OCI-LY7 (cell line): ENCODE measurements around the gene DHX38. TPM values are rescaled to one million over a fixed set of nuclear protein-coding genes. Genes with fewer than 3 reads are reported as not detected.
"Not testable (repeated sequence)": the region's sequence is repeated elsewhere in the genome, so short reads cannot be mapped to it uniquely, and the experiment has no call there.

Source experiments
- BruUV-seq: library from RNA; stranded (reverse); fragments of 400-500 nt; replicated peaks from 2 replicates; lab custom pipeline; 2021; lab: Mats Ljungman, UMichigan
- CTCF ChIA-PET: fragments of 300-600 bp; sonication (Branson Sonifier 250); formaldehyde crosslinking; loops from one replicate; lab custom pipeline; 2022; ENCODE audit warnings: antibody characterized with exemption; ENCODE audit not compliant: unreplicated experiment; lab: Charles Lee
- POLR2A ChIA-PET: fragments of 300-600 bp; sonication (Branson Sonifier 250); formaldehyde crosslinking; loops from one replicate; lab custom pipeline; 2022; ENCODE audit warnings: antibody characterized with exemption; lab: Charles Lee
- DNase-seq: peaks from one replicate; pipeline ENCODE4 v3.0.0-alpha.2; 2015; ENCODE audit warnings: low spot score
- H2AFZ ChIP-seq: fragments of 200-600 bp; sonication (generic), shearing (Covaris generic); 2 replicates; pipeline ENCODE4 v1.6.1; 2014; ENCODE audit warnings: mild to moderate bottlenecking, antibody characterized with exemption, low read length, moderate library complexity
- H3K27ac ChIP-seq: fragments of 200-600 bp; sonication (generic); 2 replicates; pipeline ENCODE4 v1.5.1; 2014; ENCODE audit warnings: mixed run types, low read depth, mild to moderate bottlenecking, moderate library complexity, low read length, inconsistent platforms; ENCODE audit not compliant: poor library complexity, severe bottlenecking
- H3K36me3 ChIP-seq: fragments of 200-600 bp; sonication (generic); 2 replicates; pipeline ENCODE4 v1.6.1; 2014; ENCODE audit warnings: mild to moderate bottlenecking, antibody characterized with exemption, low read length, moderate library complexity, mixed read lengths; ENCODE audit not compliant: insufficient read depth
- H3K4me1 ChIP-seq: fragments of 200-600 bp; sonication (generic); 2 replicates; pipeline ENCODE4 v1.5.1; 2014; ENCODE audit warnings: mild to moderate bottlenecking, low read length; ENCODE audit not compliant: insufficient read depth, poor library complexity, severe bottlenecking
- H3K4me2 ChIP-seq: fragments of 200-600 bp; sonication (generic); 2 replicates; pipeline ENCODE4 v1.6.1; 2014; ENCODE audit warnings: mild to moderate bottlenecking, low read length
- H3K4me3 ChIP-seq: fragments of 200-600 bp; sonication (generic); 2 replicates; pipeline ENCODE4 v1.5.1; 2014; ENCODE audit warnings: mild to moderate bottlenecking, low read depth, low read length; ENCODE audit not compliant: poor library complexity, severe bottlenecking
- H3K79me2 ChIP-seq: fragments of 200-600 bp; sonication (generic); 2 replicates; pipeline ENCODE4 v1.6.1; 2016; ENCODE audit warnings: low read depth, mild to moderate bottlenecking, low read length, moderate library complexity, mixed read lengths; ENCODE audit not compliant: insufficient read depth
- H3K9me2 ChIP-seq: fragments of 200-600 bp; sonication (generic); 2 replicates; pipeline ENCODE4 v1.6.1; 2016; ENCODE audit warnings: mild to moderate bottlenecking, low read length, mixed read lengths; ENCODE audit not compliant: insufficient read depth
- H3K9me3 ChIP-seq: fragments of 200-600 bp; sonication (generic); 2 replicates; pipeline ENCODE4 v1.6.1; 2014; ENCODE audit warnings: mild to moderate bottlenecking, mixed run types, low read length, mixed read lengths
- H4K20me1 ChIP-seq: fragments of 200-600 bp; sonication (generic); 2 replicates; pipeline ENCODE4 v1.6.1; 2014; ENCODE audit warnings: mild to moderate bottlenecking, antibody characterized with exemption, low read length, moderate library complexity, mixed read lengths; ENCODE audit not compliant: insufficient read depth
- EZH2phosphoT487 ChIP-seq: fragments of 200-600 bp; sonication (generic); IDR thresholded peaks from 2 replicates; pipeline ENCODE4 v1.6.1; 2018; ENCODE audit warnings: low read depth, borderline replicate concordance, mild to moderate bottlenecking, mixed run types, antibody characterized with exemption, low read length, moderate library complexity, mixed read lengths
- intact Hi-C: fragments of 100-400 bp; cut with micrococcal nuclease; formaldehyde crosslinking; loops from one replicate; pipeline ENCODE4 v1.10.0; 2022; ENCODE audit not compliant: unreplicated experiment
- total RNA-seq, 2 experiments: library from RNA; depleted of rRNA in 1 of 2; stranded (reverse); fragments of >200 nt in 1 of 2; shearing (Covaris generic) in 1 of 2; gene quantifications; 2 replicates each; pipeline ENCODE4 v1.2.3, GENCODE V29; 2014 to 2022
- TF ChIP-seq, protein P1 (sequence below): fragments of 200-600 bp; sonication (generic); conservative IDR thresholded peaks from 2 replicates; pipeline ENCODE4 v1.5.1; 2014; ENCODE audit warnings: mild to moderate bottlenecking, antibody characterized with exemption, low read length, moderate library complexity, mixed read lengths

The DHX38 gene
- total RNA-seq, 2 experiments from 2014 or later: 56.6 to 86.5 TPM

- H3K4me1 ChIP-seq: no peaks in the 10 kb centered on the region
- CTCF ChIA-PET: no interaction called here
- no peak overlapping the region for H2AFZ ChIP-seq
- POLR2A ChIA-PET: interaction anchor here (1.6 to 2.2 kb wide), 2 partner anchors 13 to 19 kb away, joined by 3 to 7 read pairs; no protein-coding TSS in a partner anchor
- no peak for TF ChIP-seq EZH2phosphoT487
- TF ChIP-seq, protein P1, sequence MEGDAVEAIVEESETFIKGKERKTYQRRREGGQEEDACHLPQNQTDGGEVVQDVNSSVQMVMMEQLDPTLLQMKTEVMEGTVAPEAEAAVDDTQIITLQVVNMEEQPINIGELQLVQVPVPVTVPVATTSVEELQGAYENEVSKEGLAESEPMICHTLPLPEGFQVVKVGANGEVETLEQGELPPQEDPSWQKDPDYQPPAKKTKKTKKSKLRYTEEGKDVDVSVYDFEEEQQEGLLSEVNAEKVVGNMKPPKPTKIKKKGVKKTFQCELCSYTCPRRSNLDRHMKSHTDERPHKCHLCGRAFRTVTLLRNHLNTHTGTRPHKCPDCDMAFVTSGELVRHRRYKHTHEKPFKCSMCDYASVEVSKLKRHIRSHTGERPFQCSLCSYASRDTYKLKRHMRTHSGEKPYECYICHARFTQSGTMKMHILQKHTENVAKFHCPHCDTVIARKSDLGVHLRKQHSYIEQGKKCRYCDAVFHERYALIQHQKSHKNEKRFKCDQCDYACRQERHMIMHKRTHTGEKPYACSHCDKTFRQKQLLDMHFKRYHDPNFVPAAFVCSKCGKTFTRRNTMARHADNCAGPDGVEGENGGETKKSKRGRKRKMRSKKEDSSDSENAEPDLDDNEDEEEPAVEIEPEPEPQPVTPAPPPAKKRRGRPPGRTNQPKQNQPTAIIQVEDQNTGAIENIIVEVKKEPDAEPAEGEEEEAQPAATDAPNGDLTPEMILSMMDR: no peak
- BruUV-seq: no TSS peak
- no peak overlapping the region for H3K4me2 ChIP-seq
- DNase-seq: no peak
- H3K79me2 ChIP-seq: no peaks in the 10 kb centered on the region
- H3K9me3 ChIP-seq: no peaks in the 10 kb centered on the region
- no peaks in the 10 kb centered on the region for H4K20me1 ChIP-seq
- no peak overlapping the region for H3K4me3 ChIP-seq
- no peaks in the 10 kb centered on the region for H3K36me3 ChIP-seq
- no peaks in the 10 kb centered on the region for H3K9me2 ChIP-seq
- intact Hi-C loops: no loop called here
- no peak overlapping the region for H3K27ac ChIP-seq
Observed at GRCh38 chr16:72073560-72074230, 20.0 kb upstream of the DHX38 start.

GRCh38 chr16:72075067-72075466 is 18.6 kb upstream of the DHX38 start:
- H2AFZ ChIP-seq, H3K9me3 ChIP-seq, H3K4me1 ChIP-seq, H3K4me2 ChIP-seq, intact Hi-C loops, H4K20me1 ChIP-seq, POLR2A ChIA-PET, DNase-seq, CTCF ChIA-PET, H3K27ac ChIP-seq, H3K4me3 ChIP-seq, H3K9me2 ChIP-seq, BruUV-seq, H3K79me2 ChIP-seq, H3K36me3 ChIP-seq: not testable (repeated sequence)

GRCh38 chr16:72076991-72077706 is 16.5 kb upstream of the DHX38 start:
- H2AFZ ChIP-seq, H3K9me3 ChIP-seq, H3K79me2 ChIP-seq, H3K9me2 ChIP-seq, H3K4me1 ChIP-seq, DNase-seq, H3K4me3 ChIP-seq, intact Hi-C loops, H3K27ac ChIP-seq, H3K36me3 ChIP-seq, H4K20me1 ChIP-seq, BruUV-seq, H3K4me2 ChIP-seq, CTCF ChIA-PET: not testable (repeated sequence)
- POLR2A ChIA-PET: interaction anchor here (0.9 kb wide), 1 partner anchor 466 kb away, joined by 4 read pairs; no protein-coding TSS in a partner anchor
